Activated T-helper 2 cell treated with anti-CD3 and anti-CD28 coated beads, Interferon-gamma antibody, Interleukin-2, Interleukin-4, amounts not matched to agents 10 μg/mL and 5 μg/mL and 100 μg/mL, durations not matched to agents 14 hours and 24 hours and 36 hours (primary cell): Measurements from ENCODE around the gene MPO. TPM values are rescaled to one million over a fixed set of nuclear protein-coding genes. Genes with fewer than 3 reads are reported as not detected.

Source experiments
- DNase-seq: peaks from one replicate; pipeline ENCODE4 v3.0.0; 2021; ENCODE audit warnings: low spot score
- H3K27ac Mint-ChIP-seq: one replicate; pipeline ENCODE4 v1.8.0; 2021; ENCODE audit warnings: mixed read lengths
- H3K27me3 Mint-ChIP-seq: one replicate; pipeline ENCODE4 v1.8.0; 2021; ENCODE audit warnings: low read depth, mixed read lengths
- H3K36me3 Mint-ChIP-seq: one replicate; pipeline ENCODE4 v1.8.0; 2021; ENCODE audit warnings: low read depth, mixed read lengths
- H3K4me1 Mint-ChIP-seq: one replicate; pipeline ENCODE4 v1.8.0; 2021; ENCODE audit warnings: low read depth, mixed read lengths
- H3K4me3 Mint-ChIP-seq: one replicate; pipeline ENCODE4 v1.8.0; 2021; ENCODE audit warnings: low read depth, mild to moderate bottlenecking, moderate library complexity, mixed read lengths
- H3K9me3 Mint-ChIP-seq: one replicate; pipeline ENCODE4 v1.8.0; 2021; ENCODE audit warnings: mixed read lengths
- intact Hi-C: fragments of 100-400 bp; cut with micrococcal nuclease; formaldehyde crosslinking; loops from one replicate; pipeline ENCODE4 v1.15.1; 2023
- total RNA-seq: library from RNA; stranded (reverse); gene quantifications from 2 replicates; pipeline ENCODE4 v1.2.3, GENCODE V29; 2022

MPO gene, protein sequence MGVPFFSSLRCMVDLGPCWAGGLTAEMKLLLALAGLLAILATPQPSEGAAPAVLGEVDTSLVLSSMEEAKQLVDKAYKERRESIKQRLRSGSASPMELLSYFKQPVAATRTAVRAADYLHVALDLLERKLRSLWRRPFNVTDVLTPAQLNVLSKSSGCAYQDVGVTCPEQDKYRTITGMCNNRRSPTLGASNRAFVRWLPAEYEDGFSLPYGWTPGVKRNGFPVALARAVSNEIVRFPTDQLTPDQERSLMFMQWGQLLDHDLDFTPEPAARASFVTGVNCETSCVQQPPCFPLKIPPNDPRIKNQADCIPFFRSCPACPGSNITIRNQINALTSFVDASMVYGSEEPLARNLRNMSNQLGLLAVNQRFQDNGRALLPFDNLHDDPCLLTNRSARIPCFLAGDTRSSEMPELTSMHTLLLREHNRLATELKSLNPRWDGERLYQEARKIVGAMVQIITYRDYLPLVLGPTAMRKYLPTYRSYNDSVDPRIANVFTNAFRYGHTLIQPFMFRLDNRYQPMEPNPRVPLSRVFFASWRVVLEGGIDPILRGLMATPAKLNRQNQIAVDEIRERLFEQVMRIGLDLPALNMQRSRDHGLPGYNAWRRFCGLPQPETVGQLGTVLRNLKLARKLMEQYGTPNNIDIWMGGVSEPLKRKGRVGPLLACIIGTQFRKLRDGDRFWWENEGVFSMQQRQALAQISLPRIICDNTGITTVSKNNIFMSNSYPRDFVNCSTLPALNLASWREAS
- not detected in 2 replicates for total RNA-seq

DNA sequence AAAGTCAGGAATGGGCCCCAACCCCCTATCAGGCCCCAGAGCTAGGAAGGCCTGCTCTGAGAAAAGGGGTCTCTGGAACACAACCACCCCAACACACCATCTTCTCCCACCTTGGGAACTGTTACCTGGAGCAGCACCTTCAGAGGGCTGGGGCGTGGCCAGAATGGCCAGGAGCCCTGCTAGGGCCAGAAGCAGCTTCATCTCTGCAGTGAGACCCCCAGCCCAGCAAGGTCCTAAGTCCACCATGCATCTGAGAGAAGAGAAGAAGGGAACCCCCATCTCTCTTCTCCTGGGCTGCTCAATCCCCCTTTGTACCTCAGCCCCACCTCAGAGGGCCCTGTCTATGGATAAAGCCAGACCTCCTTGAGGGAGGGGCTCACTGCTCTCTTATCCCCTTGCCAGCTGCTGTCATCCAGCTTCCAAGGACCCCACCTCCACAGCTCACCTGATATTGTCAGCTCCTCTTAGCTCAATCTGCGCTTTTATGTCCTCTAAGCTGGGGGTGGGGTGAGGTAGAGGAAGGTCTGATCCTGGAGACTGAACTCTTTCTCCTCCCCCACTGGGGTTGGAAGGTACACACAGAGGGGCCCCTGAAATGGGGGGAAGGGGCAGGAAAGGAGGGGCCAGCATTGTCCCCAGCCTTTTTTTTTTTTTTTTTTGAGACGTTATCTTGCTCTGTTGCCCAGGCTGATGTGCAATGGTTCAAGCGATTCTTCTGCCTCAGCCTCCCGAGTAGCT is at the start of gene MPO:
Gene MPO, minus strand, starts transcription at position 456 of the 738 bp plus-strand sequence. Its CDS starts 177 bp downstream, at position 279.
- H3K27ac Mint-ChIP-seq: no peak within 1 kb of the TSS
- peaks cover 26% of the 10 kb centered on the region for H3K27me3 Mint-ChIP-seq
- DNase-seq: no peak
- H3K4me3 Mint-ChIP-seq: no peak within 1 kb of the TSS
- H3K4me1 Mint-ChIP-seq: peaks cover 9% of the 10 kb centered on the region
- H3K9me3 Mint-ChIP-seq: no peaks in the 10 kb centered on the region
- intact Hi-C loops: no loop called here
- no peaks in the 10 kb centered on the region for H3K36me3 Mint-ChIP-seq

DNA sequence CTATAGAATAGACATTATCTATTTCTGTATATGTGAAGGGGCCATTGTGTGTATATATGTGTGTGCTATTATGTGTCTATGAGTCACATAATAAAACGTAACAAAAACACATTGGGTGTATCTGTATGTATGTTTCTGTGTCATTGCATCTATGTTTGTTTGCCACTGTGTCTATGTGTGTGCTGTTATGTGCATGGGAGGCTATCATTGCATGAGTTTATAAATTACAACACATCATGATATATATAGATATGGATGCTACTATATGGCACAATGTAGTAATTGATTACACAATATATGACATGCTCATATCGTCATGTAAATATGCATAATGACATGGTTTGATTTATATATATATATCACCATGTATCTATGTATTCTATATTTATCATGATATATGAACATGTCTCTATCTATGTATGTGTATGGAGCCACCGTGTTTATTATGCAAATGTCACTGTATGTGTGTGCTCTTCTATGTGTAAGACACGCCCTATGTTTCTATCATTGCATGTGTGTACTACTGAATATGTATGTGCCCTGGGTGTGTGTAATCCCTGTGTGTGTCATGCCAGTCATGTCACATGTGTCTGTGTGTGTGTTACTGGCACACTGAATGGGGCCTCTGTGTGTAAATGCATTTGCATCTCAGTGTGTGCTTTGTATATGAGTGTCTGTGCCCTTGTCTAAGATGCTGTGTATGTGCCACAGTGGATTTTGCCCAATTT is 49.2 kb upstream of the MPO start:
- peaks cover 25% of the 10 kb centered on the region for H3K4me1 Mint-ChIP-seq
- no peaks in the 10 kb centered on the region for H3K27me3 Mint-ChIP-seq
- peak overlapping the region; percentile 99 for H3K4me3 Mint-ChIP-seq
- peak overlapping the region; percentile 99 for H3K27ac Mint-ChIP-seq
- no peaks in the 10 kb centered on the region for H3K9me3 Mint-ChIP-seq
- intact Hi-C loops: loop anchor here (1.0 to 10.0 kb wide), 9 partner anchors 8 to 1455 kb away; partner anchors contain the start of genes RNF43, SRSF1, SUPT4H1 and TRIM37
- DNase-seq: peak; percentile 57
- peaks cover 47% of the 10 kb centered on the region for H3K36me3 Mint-ChIP-seq

DNA sequence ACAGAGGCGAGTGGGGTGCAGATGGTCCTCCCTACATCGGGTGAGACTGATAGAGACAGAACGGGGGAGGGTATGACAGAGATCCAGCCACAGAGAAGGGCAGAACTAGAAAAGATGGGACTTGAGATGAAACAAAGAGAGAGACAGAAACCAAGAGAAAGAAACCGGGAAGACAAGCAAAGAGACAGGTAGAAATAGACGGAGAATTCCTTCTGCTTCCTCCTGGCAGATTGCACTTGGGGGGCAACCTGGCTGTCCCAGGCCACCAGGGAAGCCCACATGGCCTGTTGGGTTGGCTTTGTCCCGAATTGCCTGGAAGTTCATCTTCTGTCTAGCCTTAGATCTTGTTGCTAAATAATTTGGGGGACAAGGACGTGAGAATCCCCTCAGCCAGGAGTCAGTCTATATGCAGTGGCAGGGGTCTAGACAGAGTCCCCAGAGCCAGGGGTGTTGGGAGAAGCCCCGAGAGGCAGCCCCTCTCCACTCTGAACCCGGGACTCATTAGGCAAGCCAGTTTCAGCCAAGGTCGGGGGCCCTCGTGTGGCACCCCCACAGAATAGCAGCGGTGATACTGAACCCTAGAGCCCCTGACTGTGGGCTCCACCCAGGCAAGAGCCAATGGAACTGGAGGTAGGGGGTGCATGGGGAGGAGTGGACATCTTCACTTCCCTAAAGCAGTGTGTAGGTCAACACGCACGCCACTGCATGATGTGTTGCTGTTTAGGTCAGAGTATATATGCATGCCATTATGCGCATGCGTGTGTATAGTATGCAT is 48.5 kb upstream of the MPO start:
- peak; percentile 87 for DNase-seq
- Mint-ChIP-seq H3K36me3 (peaks cover 43% of the 10 kb centered on the region), H3K4me1 (peaks cover 21% of the 10 kb centered on the region), H3K27ac (peak overlapping the region; percentile 88), H3K27me3 (no peaks in the 10 kb centered on the region), H3K4me3 (peak overlapping the region; percentile 99), H3K9me3 (no peaks in the 10 kb centered on the region)
- intact Hi-C loops: loop anchor here (1.0 to 10.0 kb wide), 6 partner anchors 15 to 776 kb away; partner anchors contain the start of genes RNF43, SUPT4H1 and TRIM37

DNA sequence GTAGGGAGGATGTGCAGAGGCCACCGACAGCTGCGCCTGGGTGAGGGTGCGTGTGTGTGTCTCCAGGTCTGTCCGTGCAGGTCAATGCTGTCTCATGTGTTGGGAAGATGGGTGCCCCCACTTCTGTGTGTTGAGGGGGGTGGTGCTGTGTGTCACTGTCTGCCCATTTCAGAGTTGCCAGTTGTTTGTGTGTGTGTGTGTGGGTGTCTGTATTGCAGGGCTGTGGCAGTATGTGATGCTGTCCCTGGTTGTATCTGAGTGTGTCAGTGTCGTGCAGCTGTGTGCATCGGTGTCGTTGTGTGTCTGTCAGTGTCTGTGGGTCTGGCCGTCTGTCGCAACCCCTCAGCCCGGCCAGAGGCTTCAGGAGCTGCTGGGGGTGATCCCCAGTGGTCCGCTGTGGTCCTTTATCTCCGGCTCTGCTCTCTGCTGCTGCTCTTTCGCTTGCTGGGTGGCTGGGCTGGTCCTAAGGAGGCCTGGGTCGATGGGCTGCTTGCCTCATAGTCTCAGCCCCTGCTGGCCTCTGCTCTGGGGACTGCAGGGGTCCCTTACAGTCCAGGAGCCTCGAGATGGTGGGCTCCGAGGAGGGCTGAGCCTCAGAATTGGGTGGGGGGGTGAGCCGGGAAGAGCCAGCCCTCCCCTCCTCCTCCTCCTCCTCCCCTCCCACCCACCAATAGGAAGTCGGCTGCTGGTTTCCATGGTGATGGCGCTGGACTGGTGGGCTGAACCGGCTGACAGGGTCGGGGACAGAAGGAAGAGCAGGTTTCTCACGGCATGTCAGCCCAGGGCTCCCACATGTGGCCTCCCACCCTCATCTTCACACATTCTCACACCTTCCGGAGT is 47.7 kb upstream of the MPO start, which contains the start of gene TSPOAP1:
Gene TSPOAP1, minus strand, starts transcription at position 601 of the 840 bp plus-strand sequence. CDS start 875 bp downstream, outside the sequence.
- intact Hi-C loops: loop anchor here (1.0 to 10.0 kb wide), 6 partner anchors 16 to 776 kb away; partner anchors contain the start of genes RNF43, SUPT4H1 and TRIM37
- Mint-ChIP-seq H3K27me3 (no peaks in the 10 kb centered on the region), H3K36me3 (peaks cover 48% of the 10 kb centered on the region), H3K4me1 (peaks cover 21% of the 10 kb centered on the region), H3K9me3 (no peaks in the 10 kb centered on the region), H3K27ac (peak within 1 kb of the TSS; percentile 88), H3K4me3 (peak within 1 kb of the TSS; percentile 99)
- DNase-seq: peak; percentile 82

DNA sequence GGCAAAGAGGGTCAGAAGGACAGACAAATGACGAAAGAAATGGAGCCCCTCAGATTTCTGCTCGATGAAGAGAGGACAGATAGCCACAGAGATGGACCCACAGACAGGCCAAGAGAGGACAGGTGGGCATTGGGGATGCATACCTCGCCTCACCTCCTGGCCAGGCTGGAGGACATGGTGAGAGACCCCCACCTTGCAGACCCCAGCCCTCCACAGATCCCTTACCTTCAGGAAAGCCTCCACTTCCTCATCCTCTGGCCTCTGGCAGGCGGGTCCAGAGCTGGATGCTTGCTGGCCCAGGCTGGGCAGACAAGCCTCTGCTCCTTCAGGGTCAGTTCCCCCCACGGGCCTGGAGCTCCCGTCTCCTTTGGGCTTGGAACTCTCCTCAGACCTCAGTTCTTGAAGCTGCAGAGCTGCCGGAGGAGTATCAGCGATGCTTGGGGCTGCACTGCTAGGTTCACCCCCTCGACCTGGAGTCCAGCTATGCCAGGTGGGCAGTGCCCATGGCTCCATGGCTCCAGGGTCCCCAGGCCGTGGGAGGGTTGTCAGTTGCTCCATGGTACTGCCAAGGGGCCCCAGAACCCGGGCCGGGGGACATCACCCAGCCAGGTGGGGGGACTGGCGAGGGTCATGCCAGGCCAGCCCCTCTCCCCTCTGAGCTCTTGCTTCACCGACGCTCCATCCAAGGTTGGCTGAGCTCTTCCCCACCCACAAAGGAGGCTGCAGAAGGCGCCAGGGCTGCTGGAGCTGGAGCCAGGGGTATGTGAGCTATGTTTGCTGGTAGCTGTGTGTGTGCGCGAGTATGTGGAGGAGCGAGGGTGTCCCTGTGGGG is 46.8 kb upstream of the MPO start:
- Mint-ChIP-seq H3K4me1 (peaks cover 21% of the 10 kb centered on the region), H3K36me3 (peaks cover 48% of the 10 kb centered on the region), H3K27me3 (no peaks in the 10 kb centered on the region), H3K27ac (peak overlapping the region; percentile 88), H3K4me3 (peak overlapping the region; percentile 99), H3K9me3 (no peaks in the 10 kb centered on the region)
- no peak for DNase-seq
- intact Hi-C loops: loop anchor here (2.0 to 10.0 kb wide), 2 partner anchors 55 to 777 kb away; partner anchors contain the start of gene TRIM37

DNA sequence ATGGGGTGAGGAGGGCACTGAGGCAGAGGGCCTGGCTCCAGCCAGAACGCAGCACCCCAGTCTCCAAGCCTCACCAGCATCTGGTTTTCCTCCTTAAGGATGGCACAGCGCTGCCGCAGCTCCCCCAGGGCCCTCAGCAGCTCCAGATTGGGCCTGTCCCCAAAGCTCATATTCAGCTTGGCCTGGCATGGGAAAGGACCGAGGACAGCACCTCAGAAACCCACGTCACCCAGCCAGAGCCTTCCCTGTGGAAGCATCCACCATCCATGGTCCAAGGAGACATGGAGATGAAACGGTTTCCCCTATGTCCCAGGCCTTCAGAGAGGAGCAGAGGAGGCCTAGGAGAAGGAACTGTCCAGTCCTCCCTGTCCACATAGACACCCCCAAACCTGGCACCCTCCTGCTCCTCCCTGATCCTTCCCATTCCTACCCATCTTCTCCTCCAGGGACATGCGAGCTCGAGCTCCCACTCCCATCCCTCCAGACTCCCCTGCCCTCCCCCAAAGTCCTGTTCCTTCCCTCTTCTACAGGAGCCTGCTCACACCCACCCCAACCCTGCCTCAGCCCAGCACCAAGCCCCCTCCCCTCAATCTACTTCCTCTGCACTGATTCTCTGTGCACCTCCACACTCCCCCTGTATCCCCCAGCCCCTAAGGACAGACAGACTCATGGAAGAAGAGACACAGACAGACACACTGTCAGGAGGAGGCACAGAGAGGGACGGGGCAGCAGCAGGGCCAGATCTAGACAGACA is 46.1 kb upstream of the MPO start:
- no peak for DNase-seq
- H3K4me3 Mint-ChIP-seq: peak overlapping the region; percentile 61

DNA sequence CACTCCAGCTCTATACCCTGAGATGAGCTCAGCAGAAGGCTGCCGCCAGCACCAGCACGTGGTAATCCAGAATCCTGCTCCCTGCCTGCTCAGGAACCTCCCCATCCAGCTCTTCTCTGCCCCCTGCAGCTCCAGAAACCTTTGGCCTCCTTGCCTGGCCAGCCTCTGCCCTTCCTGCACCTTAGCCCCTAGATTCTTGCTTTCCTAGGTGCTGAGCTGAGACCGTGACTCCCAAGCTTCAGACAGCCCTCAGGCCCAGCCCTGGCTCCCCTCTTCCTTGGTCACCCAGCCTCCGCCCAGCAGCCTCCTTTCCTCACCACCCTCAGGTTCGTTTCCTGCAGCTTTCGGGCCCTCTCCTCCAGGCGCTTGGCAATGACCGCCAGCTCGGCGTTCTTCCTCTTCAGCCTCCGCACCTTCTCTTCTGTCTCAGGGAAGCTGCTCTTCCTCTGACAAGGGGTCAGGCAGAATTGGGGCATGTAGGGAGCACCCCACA is 45.3 kb upstream of the MPO start:
- Mint-ChIP-seq H3K27me3 (no peaks in the 10 kb centered on the region), H3K9me3 (no peaks in the 10 kb centered on the region), H3K4me1 (peaks cover 24% of the 10 kb centered on the region), H3K4me3 (peak overlapping the region; percentile 4), H3K36me3 (peaks cover 48% of the 10 kb centered on the region), H3K27ac (peak overlapping the region; percentile 47)
- intact Hi-C loops: loop anchor here (10.0 kb wide), 1 partner anchor 779 kb away; the partner anchor contains the start of gene TRIM37
- DNase-seq: no peak

More for the DNA sequence above, 46.1 kb upstream of the MPO start:
- intact Hi-C loops: loop anchor here (10.0 kb wide), 1 partner anchor 778 kb away; the partner anchor contains the start of gene TRIM37
- H3K36me3 Mint-ChIP-seq: peaks cover 50% of the 10 kb centered on the region
- H3K27ac Mint-ChIP-seq: peak overlapping the region; percentile 63
- no peaks in the 10 kb centered on the region for H3K9me3 Mint-ChIP-seq
- H3K4me1 Mint-ChIP-seq: peaks cover 21% of the 10 kb centered on the region
- H3K27me3 Mint-ChIP-seq: no peaks in the 10 kb centered on the region

DNA sequence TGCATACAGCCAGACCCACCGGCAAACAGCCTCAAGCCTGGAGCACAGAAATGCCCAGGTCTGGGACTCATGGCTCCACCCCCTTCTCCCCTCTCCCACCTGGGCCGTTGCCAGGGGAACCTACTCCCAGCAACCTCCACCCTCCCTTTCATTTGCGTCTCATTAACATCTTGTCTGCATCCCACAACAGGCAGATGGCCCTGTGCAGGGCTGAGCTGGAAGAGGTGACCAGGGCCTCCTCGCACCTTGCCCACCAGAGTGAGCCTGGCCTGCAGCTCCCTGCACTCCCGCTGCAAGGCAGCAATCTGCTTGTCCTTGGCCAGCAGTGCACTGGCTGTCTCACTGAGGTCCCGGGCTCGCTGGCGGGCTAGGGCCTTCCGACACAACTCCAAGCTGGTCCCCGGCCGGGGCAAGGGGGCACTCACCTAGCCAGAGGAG is 44.6 kb upstream of the MPO start:
- peaks cover 44% of the 10 kb centered on the region for H3K36me3 Mint-ChIP-seq
- H3K9me3 Mint-ChIP-seq: no peaks in the 10 kb centered on the region
- H3K4me1 Mint-ChIP-seq: peaks cover 23% of the 10 kb centered on the region
- peak overlapping the region; percentile 33 for H3K27ac Mint-ChIP-seq
- no peaks in the 10 kb centered on the region for H3K27me3 Mint-ChIP-seq
- DNase-seq: no peak
- no peak overlapping the region for H3K4me3 Mint-ChIP-seq
- intact Hi-C loops: loop anchor here (10.0 kb wide), 1 partner anchor 779 kb away; the partner anchor contains the start of gene TRIM37
